Right lobe of liver (tissue), 4 donors: Measurements from ENCODE around the gene TCF7L2.

ENCODE experiments used
- CTCF ChIP-seq, 4 donors: fragments of 200-600 bp in 3 of 4; fragments of 450-650 bp in 1 of 4; IDR thresholded peaks; one replicate each; pipeline versions ENCODE4 v1.5.1 to v1.8.0; 2016 to 2022; ENCODE audit warnings: antibody characterized with exemption in 4 of 4, mild to moderate bottlenecking in 2 of 4
- POLR2A ChIP-seq: fragments of 450-650 bp; IDR thresholded peaks from one replicate; pipeline ENCODE4 v1.6.1; 2017; ENCODE audit warnings: antibody characterized with exemption, mild to moderate bottlenecking
- donor health status: DM: no; HTN: no; CAD: no.
- donor health status: DM: no; HTN: no; CAD: no.
- donor health status: DM: no; HTN: yes; CAD: no.

GRCh38 chr10:113011592-113012374, 61.7 kb downstream of the TCF7L2 start:
- TF ChIP-seq POLR2A (no peak), CTCF (IDR thresholded peaks at IDR 0.05) (no peak)
